HEK293T (cell line): ENCODE data around the gene CALHM5.

Experiments
- FOXA1 ChIP-seq: fragments of 450-650 bp; IDR thresholded peaks from 2 replicates; pipeline ENCODE4 v1.6.1; 2016; ENCODE audit warnings: mild to moderate bottlenecking
- HDGF ChIP-seq: fragments of 450-650 bp; IDR thresholded peaks from 2 replicates; pipeline ENCODE4 v1.6.1; 2017; ENCODE audit warnings: antibody characterized with exemption, borderline replicate concordance
- SP1 ChIP-seq: fragments of 450-650 bp; IDR thresholded peaks from 2 replicates; pipeline ENCODE4 v1.6.1; 2017
- SUZ12 ChIP-seq: fragments of 450-650 bp; IDR thresholded peaks from 2 replicates; pipeline ENCODE4 v1.6.1; 2016; ENCODE audit warnings: mild to moderate bottlenecking
- TF ChIP-seq, protein P1 (sequence below): fragments of 450-650 bp; IDR thresholded peaks from 2 replicates; pipeline ENCODE4 v1.6.1; 2016

DNA sequence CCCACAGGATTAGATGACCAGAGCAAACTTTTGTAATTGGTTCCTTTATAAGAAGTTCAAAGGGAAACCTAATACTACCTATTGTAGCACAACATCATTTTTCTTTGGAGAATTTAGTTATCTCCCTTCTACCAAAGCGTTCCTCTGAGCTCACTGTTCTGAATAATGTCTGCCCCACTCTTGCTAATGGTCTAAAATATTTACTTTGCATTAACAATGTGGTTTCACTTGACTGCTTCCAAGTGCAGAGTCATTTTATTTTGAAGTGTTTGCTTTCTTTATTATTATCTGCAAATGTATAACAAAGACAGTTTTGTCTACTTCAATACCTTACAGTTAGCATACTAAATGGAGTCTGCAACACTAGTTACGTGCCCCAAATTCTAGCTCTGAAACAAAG is 19.0 kb downstream of the CALHM5 start:
- TF ChIP-seq, protein P1, sequence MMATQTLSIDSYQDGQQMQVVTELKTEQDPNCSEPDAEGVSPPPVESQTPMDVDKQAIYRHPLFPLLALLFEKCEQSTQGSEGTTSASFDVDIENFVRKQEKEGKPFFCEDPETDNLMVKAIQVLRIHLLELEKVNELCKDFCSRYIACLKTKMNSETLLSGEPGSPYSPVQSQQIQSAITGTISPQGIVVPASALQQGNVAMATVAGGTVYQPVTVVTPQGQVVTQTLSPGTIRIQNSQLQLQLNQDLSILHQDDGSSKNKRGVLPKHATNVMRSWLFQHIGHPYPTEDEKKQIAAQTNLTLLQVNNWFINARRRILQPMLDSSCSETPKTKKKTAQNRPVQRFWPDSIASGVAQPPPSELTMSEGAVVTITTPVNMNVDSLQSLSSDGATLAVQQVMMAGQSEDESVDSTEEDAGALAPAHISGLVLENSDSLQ = no peak
- TF ChIP-seq HDGF (no peak), FOXA1 (no peak), SUZ12 (no peak), SP1 (no peak)
